Midbrain (tissue), 1 donor: Measurements from ENCODE around the gene C17orf50.
"Not testable (repeated sequence)": the region's sequence is repeated elsewhere in the genome, so short reads cannot be mapped to it uniquely, and the experiment has no call there.

Experiments
- DNase-seq: peaks from one replicate; lab custom pipeline; 2025; lab: John Stamatoyannopoulos, UW

C17orf50 gene

GRCh38 chr17:35734396-35734795, 26.3 kb upstream of the C17orf50 start:
- DNase-seq = no peak

- no peak for DNase-seq
These were observed 25.5 kb upstream of the C17orf50 start for GRCh38 chr17:35735036-35735805.

GRCh38 chr17:35736236-35736635, 24.5 kb upstream of the C17orf50 start:
- DNase-seq = no peak

- no peak for DNase-seq
These were observed 22.1 kb upstream of the C17orf50 start for GRCh38 chr17:35738519-35739133.

- DNase-seq = no peak
These were observed 20.5 kb upstream of the C17orf50 start for GRCh38 chr17:35740216-35740615.

GRCh38 chr17:35740997-35741931, 19.4 kb upstream of the C17orf50 start:
- no peak for DNase-seq

GRCh38 chr17:35742496-35742895, 18.2 kb upstream of the C17orf50 start:
- no peak for DNase-seq

- DNase-seq = no peak
These were observed 17.7 kb upstream of the C17orf50 start for GRCh38 chr17:35742896-35743477.

- no peak for DNase-seq
These were observed 16.9 kb upstream of the C17orf50 start for GRCh38 chr17:35743626-35744328.

- DNase-seq = no peak
These were observed 15.9 kb upstream of the C17orf50 start for GRCh38 chr17:35744830-35745229.

- no peak for DNase-seq
These were observed 15.4 kb upstream of the C17orf50 start for GRCh38 chr17:35745246-35745645.

GRCh38 chr17:35745749-35746320, 14.9 kb upstream of the C17orf50 start:
- no peak for DNase-seq

- DNase-seq = peak; percentile 61
These were observed 13.1 kb upstream of the C17orf50 start for GRCh38 chr17:35747540-35748017.

- no peak for DNase-seq
These were observed 12.3 kb upstream of the C17orf50 start for GRCh38 chr17:35748341-35748841.

- DNase-seq = no peak
These were observed 11.7 kb upstream of the C17orf50 start for GRCh38 chr17:35748979-35749378.

- no peak for DNase-seq
These were observed 10.9 kb upstream of the C17orf50 start for GRCh38 chr17:35749560-35750412.

- no peak for DNase-seq
These were observed 9.9 kb upstream of the C17orf50 start for GRCh38 chr17:35750526-35751395.

GRCh38 chr17:35751541-35751940, 9.1 kb upstream of the C17orf50 start:
- not testable (repeated sequence) for DNase-seq

GRCh38 chr17:35752471-35752870, 8.2 kb upstream of the C17orf50 start:
- DNase-seq = no peak
